ENCODE results near the gene BABAM2. TPM values are rescaled to one million over a fixed set of nuclear protein-coding genes. Genes with fewer than 3 reads are reported as not detected.
"Not testable (repeated sequence)": the region's sequence is repeated elsewhere in the genome, so short reads cannot be mapped to it uniquely, and the experiment has no call there.

The BABAM2 gene
- total and polyA plus RNA-seq, 7 donors = 34.2 to 74.5 (median 52.3) TPM

DNA sequence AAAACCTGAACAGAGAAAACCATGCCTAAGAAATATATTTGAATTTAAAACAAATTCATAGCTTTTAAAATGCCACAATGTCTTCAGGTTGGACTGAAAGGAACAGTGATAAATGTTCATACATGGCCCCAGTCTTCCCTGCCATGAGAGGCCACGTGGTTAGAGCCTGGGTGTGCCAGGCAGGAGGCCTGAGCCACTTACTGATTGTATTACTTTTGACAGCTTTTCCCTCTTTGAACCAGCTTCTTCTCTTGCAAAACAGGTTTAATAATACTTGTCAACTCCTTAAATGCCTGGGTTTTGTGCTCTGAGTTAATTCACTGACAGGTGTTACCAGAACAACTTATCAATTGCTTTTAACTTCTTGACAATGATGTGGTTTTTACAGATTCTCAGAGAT is 27.4 kb upstream of the BABAM2 start:
- Histone ChIP-seq H3K27ac (no peak overlapping the region), H3K4me3 (no peak overlapping the region), H3K4me1 (no peaks in the 10 kb centered on the region), H3K9me3 (no peaks in the 10 kb centered on the region), H3K27me3 (ENCODE audit: insufficient read depth in 3 of 3, low read length in 2 of 3) (no peaks in the 10 kb centered on the region), H3K36me3 (ENCODE audit: insufficient read depth in 1 of 2, low read depth in 1 of 2) (no peaks in the 10 kb centered on the region)
- TF ChIP-seq, protein P1, sequence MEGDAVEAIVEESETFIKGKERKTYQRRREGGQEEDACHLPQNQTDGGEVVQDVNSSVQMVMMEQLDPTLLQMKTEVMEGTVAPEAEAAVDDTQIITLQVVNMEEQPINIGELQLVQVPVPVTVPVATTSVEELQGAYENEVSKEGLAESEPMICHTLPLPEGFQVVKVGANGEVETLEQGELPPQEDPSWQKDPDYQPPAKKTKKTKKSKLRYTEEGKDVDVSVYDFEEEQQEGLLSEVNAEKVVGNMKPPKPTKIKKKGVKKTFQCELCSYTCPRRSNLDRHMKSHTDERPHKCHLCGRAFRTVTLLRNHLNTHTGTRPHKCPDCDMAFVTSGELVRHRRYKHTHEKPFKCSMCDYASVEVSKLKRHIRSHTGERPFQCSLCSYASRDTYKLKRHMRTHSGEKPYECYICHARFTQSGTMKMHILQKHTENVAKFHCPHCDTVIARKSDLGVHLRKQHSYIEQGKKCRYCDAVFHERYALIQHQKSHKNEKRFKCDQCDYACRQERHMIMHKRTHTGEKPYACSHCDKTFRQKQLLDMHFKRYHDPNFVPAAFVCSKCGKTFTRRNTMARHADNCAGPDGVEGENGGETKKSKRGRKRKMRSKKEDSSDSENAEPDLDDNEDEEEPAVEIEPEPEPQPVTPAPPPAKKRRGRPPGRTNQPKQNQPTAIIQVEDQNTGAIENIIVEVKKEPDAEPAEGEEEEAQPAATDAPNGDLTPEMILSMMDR (IDR thresholded peaks at IDR 0.05) = no peak
- no peak for DNase-seq
- 50 to 54% (median 54%) methylated on average over 1 of the region's 1 CpG for WGBS, 3 donors
- intact Hi-C loops (cut with DNase I) = no loop called here
- no peak for ATAC-seq

DNA sequence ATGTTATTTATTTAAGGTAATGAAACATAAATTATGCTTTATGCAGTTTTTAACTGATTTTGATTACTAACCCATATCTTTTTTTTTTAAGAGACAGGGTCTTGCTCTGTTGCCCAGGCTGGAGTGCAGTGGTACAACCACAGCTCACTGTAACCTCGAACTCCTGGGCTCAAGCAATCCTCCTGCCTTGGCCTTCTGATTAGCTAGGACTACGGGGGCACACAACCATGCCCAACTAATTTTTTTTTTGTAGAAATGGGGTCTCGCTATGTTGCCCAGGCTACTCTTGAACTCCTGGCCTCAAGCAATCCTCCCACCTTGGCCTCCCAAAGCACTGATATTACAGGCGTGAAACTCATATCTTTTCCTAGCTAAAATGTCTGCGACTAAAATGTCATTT is 26.6 kb upstream of the BABAM2 start:
- H3K4me1 ChIP-seq; H3K27me3 ChIP-seq (ENCODE audit: insufficient read depth in 3 of 3, low read length in 2 of 3); H3K36me3 ChIP-seq (ENCODE audit: insufficient read depth in 1 of 2, low read depth in 1 of 2); H3K4me3 ChIP-seq; DNase-seq; intact Hi-C loops (cut with DNase I); H3K27ac ChIP-seq; H3K9me3 ChIP-seq; ATAC-seq: not testable (repeated sequence)
- WGBS, 3 donors = 93 to 96% (median 95%) methylated on average over 5 of the region's 5 CpGs

DNA sequence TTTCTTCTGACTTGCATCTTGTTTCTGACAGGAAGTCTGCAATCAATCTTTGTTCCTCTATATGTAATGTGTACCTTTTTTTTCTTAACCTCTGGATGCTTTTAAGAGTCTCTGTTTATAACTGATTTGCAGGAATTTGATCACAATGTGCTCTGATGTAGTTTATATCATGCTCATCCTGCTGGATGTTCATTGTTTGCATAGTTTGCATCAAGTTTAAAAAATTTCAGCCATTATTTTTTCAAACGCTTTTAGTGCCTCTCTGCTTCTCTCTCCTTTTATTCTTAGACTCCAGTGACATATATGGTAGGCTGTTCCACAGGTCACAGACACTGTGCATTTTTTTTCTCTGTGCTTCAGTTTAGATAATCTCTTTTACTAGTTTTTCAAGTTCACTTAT is 24.3 kb upstream of the BABAM2 start:
- intact Hi-C loops (cut with DNase I) = no loop called here
- no peak for ATAC-seq
- Histone ChIP-seq H3K27me3 (ENCODE audit: insufficient read depth in 3 of 3, low read length in 2 of 3) (no peaks in the 10 kb centered on the region), H3K4me3 (no peak overlapping the region), H3K9me3 (no peaks in the 10 kb centered on the region), H3K36me3 (ENCODE audit: insufficient read depth in 1 of 2, low read depth in 1 of 2) (no peaks in the 10 kb centered on the region), H3K4me1 (no peaks in the 10 kb centered on the region), H3K27ac (no peak overlapping the region)
- WGBS, 3 donors = 78 to 81% (median 79%) methylated on average over 1 of the region's 1 CpG
- no peak for DNase-seq
- TF ChIP-seq, protein P1 (IDR thresholded peaks at IDR 0.05) = no peak

DNA sequence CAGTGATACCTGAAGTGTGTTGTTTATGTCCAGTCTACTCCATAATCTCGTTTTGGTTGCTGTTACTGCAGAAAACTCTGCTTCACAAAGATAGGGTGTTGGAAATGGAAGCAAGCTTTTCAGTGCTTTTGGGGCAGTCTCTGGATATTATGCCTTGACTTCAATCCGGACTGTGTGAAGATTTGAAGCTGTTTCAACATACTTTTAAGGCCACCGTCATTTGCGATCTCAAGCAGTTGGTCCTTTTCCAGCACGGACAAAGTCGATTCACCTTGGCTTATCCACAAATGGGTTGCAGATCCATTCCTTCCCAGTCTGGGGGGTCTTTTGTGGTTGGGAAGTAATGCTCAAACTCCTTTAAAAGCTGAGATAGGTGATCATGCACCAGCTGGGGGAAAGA is 20.8 kb upstream of the BABAM2 start:
- ATAC-seq = no peak
- Histone ChIP-seq H3K4me3 (no peak overlapping the region), H3K27ac (no peak overlapping the region), H3K9me3 (no peaks in the 10 kb centered on the region), H3K27me3 (ENCODE audit: insufficient read depth in 3 of 3, low read length in 2 of 3) (no peaks in the 10 kb centered on the region), H3K36me3 (ENCODE audit: insufficient read depth in 1 of 2, low read depth in 1 of 2) (no peaks in the 10 kb centered on the region), H3K4me1 (no peaks in the 10 kb centered on the region)
- TF ChIP-seq, protein P1 (IDR thresholded peaks at IDR 0.05) = no peak
- intact Hi-C loops (cut with DNase I) = no loop called here
- no peak for DNase-seq
- 87 to 91% (median 88%) methylated on average over 6 of the region's 6 CpGs for WGBS, 3 donors

DNA sequence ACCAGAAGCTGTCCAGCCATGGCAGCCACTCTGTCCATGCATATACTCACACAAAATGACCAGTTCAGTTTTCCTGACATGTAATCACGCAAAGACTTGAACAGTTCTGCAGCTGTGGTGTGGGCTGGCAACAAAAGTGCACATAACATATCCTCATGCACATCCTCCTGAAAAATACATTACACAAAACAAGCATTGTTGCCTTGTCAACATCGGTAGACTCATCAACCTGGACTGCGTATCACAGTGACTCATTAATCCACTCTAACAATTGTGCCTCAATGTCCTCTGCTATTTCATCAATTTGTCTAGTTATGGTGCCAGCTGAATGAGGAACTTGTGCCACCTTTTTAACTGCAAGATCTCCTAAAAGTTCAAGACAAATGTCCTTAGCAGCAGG is 19.8 kb upstream of the BABAM2 start:
- TF ChIP-seq, protein P1 (IDR thresholded peaks at IDR 0.05) = no peak
- no peaks in the 10 kb centered on the region for H3K27me3 ChIP-seq (ENCODE audit: insufficient read depth in 3 of 3, low read length in 2 of 3)
- no peaks in the 10 kb centered on the region for H3K4me1 ChIP-seq
- H3K4me3 ChIP-seq = no peak overlapping the region
- no peak for ATAC-seq
- WGBS, 3 donors = 87 to 96% (median 87%) methylated on average over 3 of the region's 3 CpGs
- intact Hi-C loops (cut with DNase I) = no loop called here
- no peaks in the 10 kb centered on the region for H3K36me3 ChIP-seq (ENCODE audit: insufficient read depth in 1 of 2, low read depth in 1 of 2)
- no peak for DNase-seq
- H3K27ac ChIP-seq = no peak overlapping the region
- no peaks in the 10 kb centered on the region for H3K9me3 ChIP-seq
